Body of pancreas (tissue), 4 donors: ENCODE data around the gene FAM199X. TPM values are rescaled to one million over a fixed set of nuclear protein-coding genes. Genes with fewer than 3 reads are reported as not detected.

Experiments used
- ATAC-seq: fragments of 150-250 bp; one replicate; pipeline ENCODE4 v1.9.1; 2016
- DNase-seq, 4 donors: peaks; one replicate each; pipeline ENCODE4 v3.0.0-alpha.2; 2019
- H3K27ac ChIP-seq, 4 donors: fragments of 200-600 bp; sonication (generic); 1 replicate in 3 of 4; 2 replicates in 1 of 4; pipeline versions ENCODE4 v1.5.1 to v1.6.1; 2016 to 2019; ENCODE audit warnings: mild to moderate bottlenecking in 1 of 4, mixed read lengths in 1 of 4, moderate library complexity in 1 of 4
- H3K27me3 ChIP-seq, 2 donors: fragments of 200-600 bp; sonication (generic); one replicate each; pipeline ENCODE4 v1.6.0; 2016; ENCODE audit warnings: mild to moderate bottlenecking in 1 of 2
- H3K36me3 ChIP-seq, 2 donors: fragments of 200-600 bp; sonication (generic); replicated peaks in 1 of 2; 2 replicates each; pipeline ENCODE4 v1.5.1; 2016; ENCODE audit warnings: low read depth in 2 of 2; ENCODE audit not compliant: insufficient read depth in 1 of 2
- H3K4me1 ChIP-seq: fragments of 200-600 bp; sonication (generic); one replicate; pipeline ENCODE4 v1.6.0; 2016
- H3K4me3 ChIP-seq, 2 donors: fragments of 200-600 bp; sonication (generic); 1 replicate in 1 of 2; 2 replicates in 1 of 2; pipeline ENCODE4 v1.5.1; 2016 to 2019
- H3K9me3 ChIP-seq, 3 donors: fragments of 200-600 bp; sonication (generic); 1 replicate in 2 of 3; 2 replicates in 1 of 3; pipeline ENCODE4 v1.5.1; 2016
- CTCF ChIP-seq, 7 experiments: fragments of 450-650 bp in 4 of 7; fragments of 200-600 bp in 3 of 7; sonication (generic) in 3 of 7; IDR thresholded peaks; one replicate each; pipeline ENCODE4 v1.5.1; 2016 to 2019; ENCODE audit warnings: antibody characterized with exemption in 7 of 7
- POLR2A ChIP-seq, 3 donors: fragments of 450-650 bp; IDR thresholded peaks; one replicate each; pipeline ENCODE4 v1.6.1; 2016; ENCODE audit warnings: antibody characterized with exemption in 3 of 3, mild to moderate bottlenecking in 2 of 3
- WGBS, 2 donors: methylation state at CpG; one replicate each; pipeline ENCODE4 v1.1.5; 2017; 5-methylcytosine and 5-hydroxymethylcytosine counted together
- intact Hi-C: fragments of 100-400 bp; cut with DNase I; formaldehyde crosslinking; loops from one replicate; pipeline ENCODE4 v1.15.1; 2023
- total RNA-seq, 2 donors: library from RNA; depleted of rRNA; stranded (reverse); fragments of >200 nt; gene quantifications; one replicate each; pipeline ENCODE4 v1.1.0, GENCODE V29; 2016

Gene FAM199X
- total RNA-seq, 2 donors from 2014 or later, result 13.5 to 18.7 TPM

- TF ChIP-seq POLR2A (IDR thresholded peaks at IDR 0.05) (no peak), CTCF (IDR thresholded peaks at IDR 0.05) (no peak)
- Histone ChIP-seq H3K27me3 (no peaks in the 10 kb centered on the region), H3K4me3 (no peak overlapping the region), H3K36me3 (no peaks in the 10 kb centered on the region), H3K4me1 (peaks cover 5% of the 10 kb centered on the region), H3K9me3 (no peaks in the 10 kb centered on the region), H3K27ac (no peak overlapping the region)
- intact Hi-C loops, result no loop called here
- no peak for ATAC-seq
- no peak for DNase-seq
- 91 to 96% methylated on average over 6 of the region's 6 CpGs for WGBS, 2 donors
These were observed 35.4 kb upstream of the FAM199X start for GRCh38 chrX:104130808-104131207.

- WGBS, 2 donors, result 86 to 90% methylated on average over 5 of the region's 5 CpGs
- Histone ChIP-seq H3K36me3 (no peaks in the 10 kb centered on the region), H3K27me3 (no peaks in the 10 kb centered on the region), H3K9me3 (no peaks in the 10 kb centered on the region), H3K4me3 (no peak overlapping the region), H3K4me1 (peaks cover 5% of the 10 kb centered on the region), H3K27ac (no peak overlapping the region)
- ATAC-seq, result no peak
- TF ChIP-seq POLR2A (IDR thresholded peaks at IDR 0.05) (no peak), CTCF (IDR thresholded peaks at IDR 0.05) (no peak)
- no peak for DNase-seq
- intact Hi-C loops, result no loop called here
These were observed 31.5 kb upstream of the FAM199X start for GRCh38 chrX:104134583-104135261.

- Histone ChIP-seq H3K4me3 (no peak overlapping the region), H3K27ac (no peak overlapping the region)
These were observed 30.6 kb upstream of the FAM199X start for GRCh38 chrX:104135677-104136076.

GRCh38 chrX:104136241-104137019, 29.8 kb upstream of the FAM199X start:
- Histone ChIP-seq H3K27ac (peak overlapping the region in 2 of 4 donors; percentile 19 to 64), H3K36me3 (no peaks in the 10 kb centered on the region), H3K27me3 (no peaks in the 10 kb centered on the region), H3K4me3 (no peak overlapping the region), H3K9me3 (no peaks in the 10 kb centered on the region), H3K4me1 (peaks cover 10% of the 10 kb centered on the region)
- 16 to 21% methylated on average over 9 to 10 of the region's 10 CpGs for WGBS, 2 donors
- intact Hi-C loops, result no loop called here
- TF ChIP-seq POLR2A (IDR thresholded peaks at IDR 0.05), result no peak
- peak; percentile 51 to 82 (median 65) for TF ChIP-seq CTCF (IDR thresholded peaks at IDR 0.05)
- DNase-seq (peak; percentile 72 to 85 (median 80)), ATAC-seq (peak; percentile 93)

More at GRCh38 chrX:104135677-104136076, 30.6 kb upstream of the FAM199X start:
- Histone ChIP-seq H3K9me3 (no peaks in the 10 kb centered on the region), H3K4me1 (peaks cover 9% of the 10 kb centered on the region), H3K27me3 (no peaks in the 10 kb centered on the region), H3K36me3 (no peaks in the 10 kb centered on the region)
- DNase-seq (no peak), ATAC-seq (no peak)
- no peak for TF ChIP-seq CTCF (IDR thresholded peaks at IDR 0.05)
- no peak for TF ChIP-seq POLR2A (IDR thresholded peaks at IDR 0.05)
- intact Hi-C loops, result no loop called here
- WGBS, 2 donors, result 85 to 100% methylated on average over 1 of the region's 1 CpG
